GM12878 (cell line): Measurements from ENCODE around the gene MAST1. TPM values are rescaled to one million over a fixed set of nuclear protein-coding genes. Genes with fewer than 3 reads are reported as not detected.

Source experiments
- ASH2L ChIP-seq: fragments of 300-600, 200-600 bp; sonication (generic); IDR thresholded peaks from 2 replicates; pipeline ENCODE4 v1.6.1; 2017; ENCODE audit warnings: low read depth, mild to moderate bottlenecking, borderline replicate concordance
- BCL11A ChIP-seq: IDR thresholded peaks from 2 replicates; pipeline ENCODE4 v1.6.1; 2011; ENCODE audit warnings: low read depth, low read length
- ESRRA ChIP-seq: IDR thresholded peaks from 2 replicates; pipeline ENCODE4 v1.6.1; 2012; ENCODE audit warnings: mild to moderate bottlenecking, low read length, improper control_type of control experiment
- MEF2A ChIP-seq: IDR thresholded peaks from 2 replicates; pipeline ENCODE4 v1.6.1; 2011; ENCODE audit warnings: low read depth, mild to moderate bottlenecking, low read length, moderate library complexity; ENCODE audit not compliant: insufficient read depth
- RCOR1 ChIP-seq: conservative IDR thresholded peaks from 2 replicates; pipeline ENCODE4 v1.6.1; 2012; ENCODE audit warnings: low read depth, low read length, improper control_type of control experiment
- SRF ChIP-seq, 2 experiments: IDR thresholded peaks; 2 replicates each; pipeline ENCODE4 v1.6.1; 2011; ENCODE audit warnings: low read depth in 2 of 2, low read length in 2 of 2, mild to moderate bottlenecking in 1 of 2, moderate library complexity in 1 of 2
- SUPT20H ChIP-seq: IDR thresholded peaks from 2 replicates; pipeline ENCODE4 v1.6.1; 2011; ENCODE audit warnings: low read depth, mild to moderate bottlenecking, low read length, moderate library complexity, borderline replicate concordance; ENCODE audit not compliant: control insufficient read depth
- TARDBP ChIP-seq: IDR thresholded peaks from 2 replicates; pipeline ENCODE4 v1.6.1; 2016; ENCODE audit warnings: borderline replicate concordance
- ZNF217 ChIP-seq: fragments of 450-650 bp; IDR thresholded peaks from 2 replicates; pipeline ENCODE4 v1.6.1; 2017; ENCODE audit warnings: antibody characterized with exemption, mild to moderate bottlenecking
- polyA plus RNA-seq, 11 experiments: library from polyadenylated mRNA; depleted of rRNA in 4 of 11; unstranded in 6 of 11; stranded (reverse) in 5 of 11; fragments of >200 nt; fragmentation: Nextera tagmentation in 4 of 11; fragmentation: Illumina TruSeq in 1 of 11; extraction: Ambion mirVana in 4 of 11; extraction: Trizol in 1 of 11; gene quantifications; 1 replicate in 1 of 11; 2 replicates in 10 of 11; pipeline versions ENCODE4 v1.2.1 to v1.2.3, GENCODE V29; 2011 to 2016; ENCODE audit warnings: inconsistent platforms in 2 of 11, missing spikeins in 2 of 11, low read depth in 1 of 11
- total RNA-seq, 4 experiments: library from RNA; depleted of rRNA in 3 of 4; stranded (reverse); fragments of >200 nt in 3 of 4; fragmentation: Illumina TruSeq in 1 of 4; extraction: Trizol in 1 of 4; gene quantifications; 2 replicates each; pipeline versions ENCODE4 v1.2.1 to v1.2.3, GENCODE V29; 2013 to 2021
- TF ChIP-seq, protein P1 (sequence below): fragments of 450-650 bp; formaldehyde crosslinking; IDR thresholded peaks from 2 replicates; pipeline ENCODE4 v1.4.0; 2020; ENCODE audit warnings: mild to moderate bottlenecking, moderate library complexity
- TF ChIP-seq, protein P2 (sequence below): fragments of 150-350 bp; IDR thresholded peaks from 2 replicates; pipeline ENCODE4 v1.6.1; 2016; ENCODE audit warnings: low read depth, low read length
- TF ChIP-seq, protein P3 (sequence below): fragments of 150-350 bp; IDR thresholded peaks from 2 replicates; pipeline ENCODE4 v1.6.1; 2014; ENCODE audit warnings: mild to moderate bottlenecking, low read depth, low read length
- TF ChIP-seq, protein P4 (sequence below): fragments of 450-650 bp; IDR thresholded peaks from 2 replicates; pipeline ENCODE4 v1.6.1; 2017; ENCODE audit warnings: mild to moderate bottlenecking, moderate library complexity

MAST1 gene
- total and polyA plus RNA-seq, 10 of the 15 experiments (the other 5 are each of a cell fraction or from before 2014, with no cell fraction given) = 0.08 to 0.79 (median 0.44) TPM; not detected in 1

DNA sequence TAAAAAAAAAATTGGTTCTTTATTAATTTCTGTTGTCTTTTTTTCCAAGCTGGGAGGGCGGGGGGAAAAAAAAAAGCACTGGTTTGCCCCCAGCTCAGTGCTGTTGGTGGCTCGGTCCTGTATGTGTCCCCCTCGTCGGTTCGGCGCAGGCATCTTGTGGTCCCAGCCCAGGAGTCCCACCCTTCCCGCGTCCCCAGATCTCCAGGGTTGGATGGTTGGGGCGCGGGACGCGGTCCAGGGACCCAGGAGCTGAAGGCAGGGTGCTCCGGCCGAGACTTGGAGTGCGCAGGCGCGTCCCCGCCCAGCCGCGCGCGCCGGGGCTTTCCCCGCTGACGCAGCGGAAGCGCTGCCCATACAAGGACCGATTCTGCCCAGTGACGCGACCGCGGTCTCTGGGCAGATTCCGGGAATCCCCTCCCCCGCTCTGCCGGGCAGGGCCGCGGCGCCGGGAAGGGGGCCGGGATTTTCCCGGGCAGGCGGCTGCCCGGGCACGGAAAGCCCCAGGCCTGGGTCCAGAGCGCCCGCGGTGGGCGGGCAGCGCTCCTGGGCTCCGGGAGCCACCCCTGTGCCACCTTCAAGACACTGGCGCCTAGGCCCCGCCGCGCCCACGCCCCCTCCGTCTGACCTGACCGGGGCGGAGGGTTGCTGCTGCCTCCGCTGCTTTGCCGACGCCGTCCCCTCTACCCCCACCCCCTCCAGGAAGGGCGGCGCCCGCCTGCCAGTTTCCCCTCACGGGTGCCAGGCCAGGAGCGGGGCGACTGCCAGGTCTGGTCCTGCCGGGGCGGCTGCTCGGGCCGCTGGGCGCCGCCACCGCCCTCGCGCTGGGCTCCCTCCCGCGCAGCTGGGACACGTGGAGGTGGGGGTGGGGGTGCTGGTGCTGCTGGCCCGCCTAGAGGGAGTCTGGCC is 44.8 kb upstream of the MAST1 start (continued):
- TF ChIP-seq, protein P1, sequence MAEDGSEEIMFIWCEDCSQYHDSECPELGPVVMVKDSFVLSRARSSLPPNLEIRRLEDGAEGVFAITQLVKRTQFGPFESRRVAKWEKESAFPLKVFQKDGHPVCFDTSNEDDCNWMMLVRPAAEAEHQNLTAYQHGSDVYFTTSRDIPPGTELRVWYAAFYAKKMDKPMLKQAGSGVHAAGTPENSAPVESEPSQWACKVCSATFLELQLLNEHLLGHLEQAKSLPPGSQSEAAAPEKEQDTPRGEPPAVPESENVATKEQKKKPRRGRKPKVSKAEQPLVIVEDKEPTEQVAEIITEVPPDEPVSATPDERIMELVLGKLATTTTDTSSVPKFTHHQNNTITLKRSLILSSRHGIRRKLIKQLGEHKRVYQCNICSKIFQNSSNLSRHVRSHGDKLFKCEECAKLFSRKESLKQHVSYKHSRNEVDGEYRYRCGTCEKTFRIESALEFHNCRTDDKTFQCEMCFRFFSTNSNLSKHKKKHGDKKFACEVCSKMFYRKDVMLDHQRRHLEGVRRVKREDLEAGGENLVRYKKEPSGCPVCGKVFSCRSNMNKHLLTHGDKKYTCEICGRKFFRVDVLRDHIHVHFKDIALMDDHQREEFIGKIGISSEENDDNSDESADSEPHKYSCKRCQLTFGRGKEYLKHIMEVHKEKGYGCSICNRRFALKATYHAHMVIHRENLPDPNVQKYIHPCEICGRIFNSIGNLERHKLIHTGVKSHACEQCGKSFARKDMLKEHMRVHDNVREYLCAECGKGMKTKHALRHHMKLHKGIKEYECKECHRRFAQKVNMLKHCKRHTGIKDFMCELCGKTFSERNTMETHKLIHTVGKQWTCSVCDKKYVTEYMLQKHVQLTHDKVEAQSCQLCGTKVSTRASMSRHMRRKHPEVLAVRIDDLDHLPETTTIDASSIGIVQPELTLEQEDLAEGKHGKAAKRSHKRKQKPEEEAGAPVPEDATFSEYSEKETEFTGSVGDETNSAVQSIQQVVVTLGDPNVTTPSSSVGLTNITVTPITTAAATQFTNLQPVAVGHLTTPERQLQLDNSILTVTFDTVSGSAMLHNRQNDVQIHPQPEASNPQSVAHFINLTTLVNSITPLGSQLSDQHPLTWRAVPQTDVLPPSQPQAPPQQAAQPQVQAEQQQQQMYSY (CRISPR knock-in tag) = peak; percentile 70; the same call in 1 of the 2 replicates
- peak; percentile 87; the same call in 1 of the 2 replicates for TF ChIP-seq ZNF217
- peak; percentile 100 for TF ChIP-seq SRF (IDR thresholded peaks at IDR 0.05; ENCODE audit: low read depth in 2 of 2, low read length in 2 of 2)
- TF ChIP-seq MEF2A = no peak
- TF ChIP-seq, protein P2, sequence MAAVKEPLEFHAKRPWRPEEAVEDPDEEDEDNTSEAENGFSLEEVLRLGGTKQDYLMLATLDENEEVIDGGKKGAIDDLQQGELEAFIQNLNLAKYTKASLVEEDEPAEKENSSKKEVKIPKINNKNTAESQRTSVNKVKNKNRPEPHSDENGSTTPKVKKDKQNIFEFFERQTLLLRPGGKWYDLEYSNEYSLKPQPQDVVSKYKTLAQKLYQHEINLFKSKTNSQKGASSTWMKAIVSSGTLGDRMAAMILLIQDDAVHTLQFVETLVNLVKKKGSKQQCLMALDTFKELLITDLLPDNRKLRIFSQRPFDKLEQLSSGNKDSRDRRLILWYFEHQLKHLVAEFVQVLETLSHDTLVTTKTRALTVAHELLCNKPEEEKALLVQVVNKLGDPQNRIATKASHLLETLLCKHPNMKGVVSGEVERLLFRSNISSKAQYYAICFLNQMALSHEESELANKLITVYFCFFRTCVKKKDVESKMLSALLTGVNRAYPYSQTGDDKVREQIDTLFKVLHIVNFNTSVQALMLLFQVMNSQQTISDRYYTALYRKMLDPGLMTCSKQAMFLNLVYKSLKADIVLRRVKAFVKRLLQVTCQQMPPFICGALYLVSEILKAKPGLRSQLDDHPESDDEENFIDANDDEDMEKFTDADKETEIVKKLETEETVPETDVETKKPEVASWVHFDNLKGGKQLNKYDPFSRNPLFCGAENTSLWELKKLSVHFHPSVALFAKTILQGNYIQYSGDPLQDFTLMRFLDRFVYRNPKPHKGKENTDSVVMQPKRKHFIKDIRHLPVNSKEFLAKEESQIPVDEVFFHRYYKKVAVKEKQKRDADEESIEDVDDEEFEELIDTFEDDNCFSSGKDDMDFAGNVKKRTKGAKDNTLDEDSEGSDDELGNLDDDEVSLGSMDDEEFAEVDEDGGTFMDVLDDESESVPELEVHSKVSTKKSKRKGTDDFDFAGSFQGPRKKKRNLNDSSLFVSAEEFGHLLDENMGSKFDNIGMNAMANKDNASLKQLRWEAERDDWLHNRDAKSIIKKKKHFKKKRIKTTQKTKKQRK = no peak
- TF ChIP-seq, protein P3, sequence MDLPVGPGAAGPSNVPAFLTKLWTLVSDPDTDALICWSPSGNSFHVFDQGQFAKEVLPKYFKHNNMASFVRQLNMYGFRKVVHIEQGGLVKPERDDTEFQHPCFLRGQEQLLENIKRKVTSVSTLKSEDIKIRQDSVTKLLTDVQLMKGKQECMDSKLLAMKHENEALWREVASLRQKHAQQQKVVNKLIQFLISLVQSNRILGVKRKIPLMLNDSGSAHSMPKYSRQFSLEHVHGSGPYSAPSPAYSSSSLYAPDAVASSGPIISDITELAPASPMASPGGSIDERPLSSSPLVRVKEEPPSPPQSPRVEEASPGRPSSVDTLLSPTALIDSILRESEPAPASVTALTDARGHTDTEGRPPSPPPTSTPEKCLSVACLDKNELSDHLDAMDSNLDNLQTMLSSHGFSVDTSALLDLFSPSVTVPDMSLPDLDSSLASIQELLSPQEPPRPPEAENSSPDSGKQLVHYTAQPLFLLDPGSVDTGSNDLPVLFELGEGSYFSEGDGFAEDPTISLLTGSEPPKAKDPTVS = no peak
- TF ChIP-seq SUPT20H = no peak
- TF ChIP-seq, protein P4, sequence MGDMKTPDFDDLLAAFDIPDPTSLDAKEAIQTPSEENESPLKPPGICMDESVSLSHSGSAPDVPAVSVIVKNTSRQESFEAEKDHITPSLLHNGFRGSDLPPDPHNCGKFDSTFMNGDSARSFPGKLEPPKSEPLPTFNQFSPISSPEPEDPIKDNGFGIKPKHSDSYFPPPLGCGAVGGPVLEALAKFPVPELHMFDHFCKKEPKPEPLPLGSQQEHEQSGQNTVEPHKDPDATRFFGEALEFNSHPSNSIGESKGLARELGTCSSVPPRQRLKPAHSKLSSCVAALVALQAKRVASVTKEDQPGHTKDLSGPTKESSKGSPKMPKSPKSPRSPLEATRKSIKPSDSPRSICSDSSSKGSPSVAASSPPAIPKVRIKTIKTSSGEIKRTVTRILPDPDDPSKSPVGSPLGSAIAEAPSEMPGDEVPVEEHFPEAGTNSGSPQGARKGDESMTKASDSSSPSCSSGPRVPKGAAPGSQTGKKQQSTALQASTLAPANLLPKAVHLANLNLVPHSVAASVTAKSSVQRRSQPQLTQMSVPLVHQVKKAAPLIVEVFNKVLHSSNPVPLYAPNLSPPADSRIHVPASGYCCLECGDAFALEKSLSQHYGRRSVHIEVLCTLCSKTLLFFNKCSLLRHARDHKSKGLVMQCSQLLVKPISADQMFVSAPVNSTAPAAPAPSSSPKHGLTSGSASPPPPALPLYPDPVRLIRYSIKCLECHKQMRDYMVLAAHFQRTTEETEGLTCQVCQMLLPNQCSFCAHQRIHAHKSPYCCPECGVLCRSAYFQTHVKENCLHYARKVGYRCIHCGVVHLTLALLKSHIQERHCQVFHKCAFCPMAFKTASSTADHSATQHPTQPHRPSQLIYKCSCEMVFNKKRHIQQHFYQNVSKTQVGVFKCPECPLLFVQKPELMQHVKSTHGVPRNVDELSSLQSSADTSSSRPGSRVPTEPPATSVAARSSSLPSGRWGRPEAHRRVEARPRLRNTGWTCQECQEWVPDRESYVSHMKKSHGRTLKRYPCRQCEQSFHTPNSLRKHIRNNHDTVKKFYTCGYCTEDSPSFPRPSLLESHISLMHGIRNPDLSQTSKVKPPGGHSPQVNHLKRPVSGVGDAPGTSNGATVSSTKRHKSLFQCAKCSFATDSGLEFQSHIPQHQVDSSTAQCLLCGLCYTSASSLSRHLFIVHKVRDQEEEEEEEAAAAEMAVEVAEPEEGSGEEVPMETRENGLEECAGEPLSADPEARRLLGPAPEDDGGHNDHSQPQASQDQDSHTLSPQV = no peak; the same call in 1 of the 2 replicates
- peak; percentile 86 for TF ChIP-seq ESRRA
- TF ChIP-seq TARDBP = no peak; the same call in 1 of the 2 replicates
- peak; percentile 81 for TF ChIP-seq BCL11A
- no peak for TF ChIP-seq ASH2L
- TF ChIP-seq RCOR1 = no peak
